RWPE1 (cell line): ENCODE measurements around the gene GPR162.
A peak's percentile ranks its signal among the peaks of the same experiment; 100 is the strongest.
"Not testable (repeated sequence)": the region's sequence is repeated elsewhere in the genome, so short reads cannot be mapped to it uniquely, and the experiment has no call there.

Source experiments
- CTCF ChIA-PET: fragments of 350-600 bp; sonication (Branson Sonifier 250); formaldehyde crosslinking; extraction: SDS; loops from one replicate; lab custom pipeline; 2021; lab: Yijun Ruan, JAX
- POLR2A ChIA-PET: fragments of 400-600 bp; formaldehyde crosslinking; extraction: SDS; loops from one replicate; lab custom pipeline; 2020; ENCODE audit warnings: antibody characterized with exemption; ENCODE audit not compliant: low non-redundant PET; lab: Yijun Ruan, JAX
- DNase-seq: peaks from one replicate; pipeline ENCODE4 v3.0.0; 2012; ENCODE audit warnings: low spot score
- H3K27ac ChIP-seq: fragments of 450-650 bp; 2 replicates; pipeline ENCODE4 v1.5.1; 2017
- TF ChIP-seq, protein P1 (sequence below): fragments of 450-650 bp; conservative IDR thresholded peaks from 2 replicates; pipeline ENCODE4 v1.5.1; 2017; ENCODE audit warnings: low read depth, mild to moderate bottlenecking

GPR162 gene

DNA sequence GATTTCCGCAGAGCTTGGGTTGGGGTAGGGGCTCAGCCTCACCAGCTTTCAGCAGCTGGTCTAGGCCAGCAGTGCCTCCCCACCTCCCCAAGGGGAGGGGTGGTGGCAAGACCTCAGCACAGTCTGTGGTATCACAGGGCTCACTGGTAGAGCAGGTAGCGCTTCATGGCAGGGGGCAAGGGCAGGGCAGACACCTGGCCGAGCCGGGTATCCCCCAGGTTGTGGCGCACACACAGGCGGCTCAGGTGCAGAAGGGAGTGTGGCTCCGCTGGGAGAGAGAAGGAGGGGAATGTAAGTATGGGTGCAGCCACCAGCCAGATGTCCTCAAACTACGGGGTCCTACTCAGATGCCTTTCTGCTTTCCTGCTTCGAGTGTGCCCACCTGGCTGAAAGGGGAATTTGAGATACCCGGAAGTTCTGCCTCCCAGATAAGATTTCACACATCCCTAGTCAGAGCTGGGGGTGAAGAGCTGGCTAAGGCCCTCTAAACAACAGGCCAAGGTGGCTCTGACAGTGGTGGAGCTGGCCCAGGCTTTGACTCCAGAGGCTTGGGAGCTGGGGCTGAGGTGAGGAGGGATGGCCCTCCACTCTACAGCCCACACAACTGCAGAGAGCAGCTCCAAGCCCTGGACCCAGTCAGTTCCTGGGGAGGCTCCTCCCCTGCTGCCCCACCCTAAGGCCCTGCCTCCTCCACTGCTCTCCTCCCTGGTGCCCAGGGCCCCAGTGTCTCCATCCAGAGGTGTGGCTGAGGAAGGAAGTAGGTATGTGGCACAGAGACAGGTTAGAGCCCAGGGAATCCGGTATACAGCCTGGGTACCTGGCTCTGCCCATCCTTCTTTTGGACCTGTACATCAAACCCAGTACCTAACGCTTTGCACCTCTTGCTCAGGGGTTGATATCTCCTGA, 49.7 kb downstream of the GPR162 start:
- CTCF ChIA-PET = interaction anchor here (0.5 to 3.2 kb wide), 8 partner anchors 10 to 401 kb away, joined by 3 to 16 read pairs (median 4); partner anchors contain the start of gene VAMP1
- TF ChIP-seq, protein P1, sequence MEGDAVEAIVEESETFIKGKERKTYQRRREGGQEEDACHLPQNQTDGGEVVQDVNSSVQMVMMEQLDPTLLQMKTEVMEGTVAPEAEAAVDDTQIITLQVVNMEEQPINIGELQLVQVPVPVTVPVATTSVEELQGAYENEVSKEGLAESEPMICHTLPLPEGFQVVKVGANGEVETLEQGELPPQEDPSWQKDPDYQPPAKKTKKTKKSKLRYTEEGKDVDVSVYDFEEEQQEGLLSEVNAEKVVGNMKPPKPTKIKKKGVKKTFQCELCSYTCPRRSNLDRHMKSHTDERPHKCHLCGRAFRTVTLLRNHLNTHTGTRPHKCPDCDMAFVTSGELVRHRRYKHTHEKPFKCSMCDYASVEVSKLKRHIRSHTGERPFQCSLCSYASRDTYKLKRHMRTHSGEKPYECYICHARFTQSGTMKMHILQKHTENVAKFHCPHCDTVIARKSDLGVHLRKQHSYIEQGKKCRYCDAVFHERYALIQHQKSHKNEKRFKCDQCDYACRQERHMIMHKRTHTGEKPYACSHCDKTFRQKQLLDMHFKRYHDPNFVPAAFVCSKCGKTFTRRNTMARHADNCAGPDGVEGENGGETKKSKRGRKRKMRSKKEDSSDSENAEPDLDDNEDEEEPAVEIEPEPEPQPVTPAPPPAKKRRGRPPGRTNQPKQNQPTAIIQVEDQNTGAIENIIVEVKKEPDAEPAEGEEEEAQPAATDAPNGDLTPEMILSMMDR = no peak
- H3K27ac ChIP-seq = peak overlapping the region; percentile 84
- peak; percentile 62 for DNase-seq
- POLR2A ChIA-PET = interaction anchor here (0.6 to 2.4 kb wide), 2 partner anchors 20 to 81 kb away, joined by 3 to 9 read pairs; no protein-coding TSS in a partner anchor

DNA sequence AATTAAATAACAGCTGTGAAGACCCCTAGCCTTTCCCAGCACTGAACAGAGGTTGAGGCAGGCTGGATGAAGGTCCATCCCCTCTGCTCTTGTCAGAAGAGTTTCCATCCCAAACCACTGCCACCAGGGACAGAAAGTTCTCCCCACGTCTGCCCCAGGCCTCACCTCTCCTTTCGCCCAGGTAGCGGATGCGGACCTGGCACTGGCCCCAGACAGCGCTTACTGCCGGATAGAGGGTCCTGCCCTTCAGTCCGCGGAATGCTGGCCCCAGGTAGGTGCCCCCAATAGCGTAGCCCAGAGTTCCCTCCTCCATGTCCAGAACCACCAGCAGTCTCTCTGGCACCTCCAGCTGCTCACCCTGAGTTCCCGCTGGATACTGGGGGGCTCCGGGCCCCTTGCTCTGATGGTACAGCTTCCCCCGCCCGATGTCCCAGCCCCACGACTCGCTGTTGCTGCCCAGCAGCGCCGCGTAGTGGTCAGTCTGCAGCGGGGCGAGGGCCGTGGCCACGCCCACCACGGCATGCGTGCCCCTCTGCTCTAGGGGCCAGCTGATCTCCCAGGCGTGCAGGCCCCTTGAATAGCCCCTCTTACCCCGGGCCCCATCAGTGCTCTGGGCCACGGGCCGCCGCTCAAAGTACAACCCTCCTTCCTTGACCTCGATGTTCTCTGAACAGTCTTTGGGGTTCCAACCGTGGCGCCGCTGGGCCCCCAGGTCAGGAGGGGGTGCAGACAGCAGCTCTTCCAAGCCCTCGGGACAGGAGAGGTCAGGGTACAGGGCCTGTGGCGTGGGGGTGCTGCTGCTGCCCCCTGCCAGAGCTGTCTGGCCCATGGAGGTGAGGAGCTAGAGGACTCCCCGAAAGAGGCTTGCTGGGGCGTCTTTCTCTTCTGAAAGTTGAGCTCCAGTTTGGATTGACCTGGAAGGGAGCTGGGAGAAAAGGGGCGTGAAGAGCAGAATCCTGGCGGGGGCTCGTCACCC, 50.7 kb downstream of the GPR162 start:
- H3K27ac ChIP-seq = peak overlapping the region; percentile 84
- POLR2A ChIA-PET = interaction anchor here (0.5 to 2.4 kb wide), 3 partner anchors 10 to 53 kb away, joined by 3 to 9 read pairs (median 5); no protein-coding TSS in a partner anchor
- TF ChIP-seq, protein P1 = peak; percentile 84
- DNase-seq = peak; percentile 72
- CTCF ChIA-PET = interaction anchor here (0.5 to 3.2 kb wide), 26 partner anchors 9 to 824 kb away, joined by 3 to 16 read pairs (median 4); partner anchors contain the start of genes CDCA3, LRRC23 and VAMP1

DNA sequence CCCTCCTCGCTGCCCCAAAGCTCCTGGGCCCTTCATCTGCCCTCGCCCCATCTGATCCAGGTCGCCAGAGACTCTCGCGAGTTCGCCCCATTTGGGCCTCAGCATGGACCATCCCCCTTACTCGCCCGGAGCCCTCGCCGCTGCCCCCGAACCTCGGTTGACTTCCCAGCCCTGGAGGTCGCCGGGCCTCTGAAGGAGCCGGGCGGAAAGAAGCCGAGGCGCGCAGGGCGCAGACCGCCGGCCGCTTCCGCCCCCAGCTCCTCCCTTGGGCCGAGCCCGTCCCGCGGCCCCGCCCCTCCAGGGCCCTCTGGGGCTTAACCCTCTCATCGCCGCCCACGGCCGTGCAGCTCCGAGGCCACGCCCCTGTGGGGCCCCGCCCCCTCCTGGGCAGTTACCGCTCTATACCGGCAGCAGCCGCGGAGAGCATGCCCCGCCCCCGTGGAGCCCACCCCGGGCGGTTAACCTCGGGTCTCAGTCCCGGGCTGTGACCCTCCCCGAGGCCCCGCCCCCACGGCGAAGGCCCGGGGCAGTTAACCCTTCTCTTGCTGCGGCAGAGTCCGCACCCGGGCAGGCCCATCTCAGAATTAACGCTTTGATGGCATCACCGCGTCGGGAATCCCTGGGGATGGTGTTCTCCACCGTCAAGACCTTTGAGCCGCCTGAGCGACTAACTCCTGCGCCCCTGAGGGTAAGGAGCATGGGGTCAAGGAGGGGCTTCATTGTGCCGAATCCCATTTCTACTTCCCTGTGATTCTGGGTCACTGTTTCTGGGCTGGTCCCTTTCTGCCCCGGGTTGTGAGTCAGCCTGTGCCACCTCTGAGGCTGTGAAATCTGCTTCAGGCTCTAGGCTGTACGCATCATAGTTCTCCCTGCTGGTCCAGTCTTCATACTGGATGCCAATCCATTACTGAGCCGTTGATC, 51.7 kb downstream of the GPR162 start, which contains the start of gene SPSB2:
Gene SPSB2, minus strand, starts transcription at position 210 of the 921 bp plus-strand sequence. CDS start 402 bp downstream, outside the sequence.
- DNase-seq = peak; percentile 92
- POLR2A ChIA-PET = interaction anchor here (1.0 to 2.4 kb wide), 2 partner anchors 18 to 52 kb away, joined by 3 to 9 read pairs; no protein-coding TSS in a partner anchor
- TF ChIP-seq, protein P1 = no peak
- CTCF ChIA-PET = interaction anchor here (0.5 to 3.2 kb wide), 18 partner anchors 10 to 823 kb away, joined by 3 to 16 read pairs (median 4); partner anchors contain the start of genes CDCA3 and LRRC23
- peak within 1 kb of the TSS; percentile 84 for H3K27ac ChIP-seq

DNA sequence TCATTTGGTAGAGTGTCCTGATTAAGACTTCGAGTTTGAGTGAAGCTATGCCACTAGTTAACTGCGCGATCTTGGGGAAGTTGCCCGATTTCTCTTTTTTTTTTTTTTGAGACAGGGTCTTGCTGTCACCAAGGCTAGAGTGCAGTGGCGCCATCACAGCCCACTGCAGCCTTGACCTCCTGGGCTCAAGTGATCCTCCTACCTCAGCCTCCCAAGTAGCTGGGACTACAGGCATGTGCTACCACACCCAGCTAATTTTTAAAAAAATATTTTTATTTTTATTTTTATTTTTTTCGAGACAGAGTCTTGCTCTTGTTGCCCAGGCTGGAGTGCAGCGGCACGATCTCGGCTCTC, 52.4 kb downstream of the GPR162 start:
- peak overlapping the region; percentile 84 for H3K27ac ChIP-seq
- POLR2A ChIA-PET = interaction anchor here (0.7 kb wide), 1 partner anchor 52 kb away, joined by 3 read pairs; no protein-coding TSS in a partner anchor
- DNase-seq = not testable (repeated sequence)
- CTCF ChIA-PET = interaction anchor here (1.0 kb wide), 1 partner anchor 234 kb away, joined by 3 read pairs; no protein-coding TSS in a partner anchor
